Measurements from ENCODE around the gene KRTAP5-3.

DNA sequence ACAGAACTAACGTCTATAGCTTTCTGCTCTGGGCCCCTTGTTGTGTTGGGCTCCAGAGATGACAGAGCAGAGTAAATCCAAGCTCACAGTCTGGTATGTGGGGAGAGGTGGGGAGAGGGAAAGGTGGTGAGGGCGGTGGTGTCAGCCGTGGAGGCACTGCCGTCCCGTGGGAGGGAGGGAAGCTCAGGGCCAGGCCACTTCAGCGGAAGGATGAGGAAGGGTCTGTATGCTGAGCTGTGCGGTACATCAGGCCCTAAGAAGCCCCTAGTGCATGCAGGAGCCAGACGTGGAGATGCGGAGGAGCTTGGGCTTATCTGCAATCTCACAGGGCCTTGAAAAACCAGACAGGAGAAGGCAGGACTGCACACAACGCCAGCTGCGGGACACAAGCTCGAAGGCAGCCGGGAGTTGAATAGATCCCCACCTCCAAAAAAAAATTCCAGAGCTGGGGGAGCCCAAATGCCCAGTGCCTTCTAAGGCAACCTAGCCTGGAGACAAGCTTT is 22.9 kb upstream of the KRTAP5-3 start:
- TF ChIP-seq, protein P1, sequence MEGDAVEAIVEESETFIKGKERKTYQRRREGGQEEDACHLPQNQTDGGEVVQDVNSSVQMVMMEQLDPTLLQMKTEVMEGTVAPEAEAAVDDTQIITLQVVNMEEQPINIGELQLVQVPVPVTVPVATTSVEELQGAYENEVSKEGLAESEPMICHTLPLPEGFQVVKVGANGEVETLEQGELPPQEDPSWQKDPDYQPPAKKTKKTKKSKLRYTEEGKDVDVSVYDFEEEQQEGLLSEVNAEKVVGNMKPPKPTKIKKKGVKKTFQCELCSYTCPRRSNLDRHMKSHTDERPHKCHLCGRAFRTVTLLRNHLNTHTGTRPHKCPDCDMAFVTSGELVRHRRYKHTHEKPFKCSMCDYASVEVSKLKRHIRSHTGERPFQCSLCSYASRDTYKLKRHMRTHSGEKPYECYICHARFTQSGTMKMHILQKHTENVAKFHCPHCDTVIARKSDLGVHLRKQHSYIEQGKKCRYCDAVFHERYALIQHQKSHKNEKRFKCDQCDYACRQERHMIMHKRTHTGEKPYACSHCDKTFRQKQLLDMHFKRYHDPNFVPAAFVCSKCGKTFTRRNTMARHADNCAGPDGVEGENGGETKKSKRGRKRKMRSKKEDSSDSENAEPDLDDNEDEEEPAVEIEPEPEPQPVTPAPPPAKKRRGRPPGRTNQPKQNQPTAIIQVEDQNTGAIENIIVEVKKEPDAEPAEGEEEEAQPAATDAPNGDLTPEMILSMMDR (IDR thresholded peaks at IDR 0.05): no peak
- no peak for TF ChIP-seq POLR2A (IDR thresholded peaks at IDR 0.05)
